H9 (cell line): ENCODE results near the gene CD1C. TPM values are rescaled to one million over a fixed set of nuclear protein-coding genes. Genes with fewer than 3 reads are reported as not detected.

Experiments
- DNase-seq: peaks from one replicate; pipeline ENCODE4 v3.0.0-alpha.2; 2017
- H2AFZ ChIP-seq: one replicate; pipeline ENCODE4 v1.6.1; 2013; ENCODE audit warnings: mild to moderate bottlenecking, low read length, control low read depth, moderate library complexity
- H2AK5ac ChIP-seq: 2 replicates; pipeline ENCODE4 v1.6.1; 2013; ENCODE audit warnings: low read length, control low read depth, mixed read lengths; ENCODE audit not compliant: insufficient read length
- H2BK120ac ChIP-seq: one replicate; pipeline ENCODE4 v1.6.1; 2013; ENCODE audit warnings: low read depth, mild to moderate bottlenecking, low read length, control low read depth, inconsistent platforms; ENCODE audit not compliant: poor library complexity, severe bottlenecking
- H2BK12ac ChIP-seq: 2 replicates; pipeline ENCODE4 v1.6.1; 2013; ENCODE audit warnings: low read length, control low read depth, mixed read lengths, low read depth; ENCODE audit not compliant: insufficient read length
- H2BK15ac ChIP-seq: 2 replicates; pipeline ENCODE4 v1.6.1; 2013; ENCODE audit warnings: low read depth, low read length, control low read depth
- H2BK20ac ChIP-seq: one replicate; pipeline ENCODE4 v1.6.1; 2013; ENCODE audit warnings: low read depth, mild to moderate bottlenecking, low read length, control low read depth, inconsistent platforms; ENCODE audit not compliant: poor library complexity, severe bottlenecking
- H2BK5ac ChIP-seq: 2 replicates; pipeline ENCODE4 v1.6.1; 2013; ENCODE audit warnings: low read length, control low read depth, mixed read lengths; ENCODE audit not compliant: insufficient read length
- H3K14ac ChIP-seq: 2 replicates; pipeline ENCODE4 v1.6.1; 2013; ENCODE audit warnings: low read length, control low read depth; ENCODE audit not compliant: insufficient read depth
- H3K18ac ChIP-seq: 2 replicates; pipeline ENCODE4 v1.6.1; 2013; ENCODE audit warnings: low read depth, mild to moderate bottlenecking, mixed read lengths, low read length, control low read depth; ENCODE audit not compliant: insufficient read length
- H3K23ac ChIP-seq: 2 replicates; pipeline ENCODE4 v1.6.1; 2013; ENCODE audit warnings: low read length, control low read depth, mixed read lengths, low read depth; ENCODE audit not compliant: insufficient read length
- H3K23me2 ChIP-seq: 2 replicates; pipeline ENCODE4 v1.6.1; 2013; ENCODE audit warnings: low read depth, mild to moderate bottlenecking, mixed read lengths, low read length, control low read depth; ENCODE audit not compliant: insufficient read length, poor library complexity, severe bottlenecking
- H3K27ac ChIP-seq: 2 replicates; pipeline ENCODE4 v1.5.1; 2013; ENCODE audit warnings: low read length, control low read depth, mixed read lengths, low read depth; ENCODE audit not compliant: insufficient read length
- H3K27me3 ChIP-seq: 2 replicates; pipeline ENCODE4 v1.6.1; 2013; ENCODE audit warnings: low read length, control low read depth, inconsistent platforms; ENCODE audit not compliant: insufficient read depth
- H3K4ac ChIP-seq: 2 replicates; pipeline ENCODE4 v1.6.1; 2013; ENCODE audit warnings: low read depth, mild to moderate bottlenecking, control low read depth, inconsistent platforms, low read length, moderate library complexity
- H3K4me1 ChIP-seq: 2 replicates; pipeline ENCODE4 v1.6.1; 2013; ENCODE audit warnings: low read length, control low read depth, inconsistent platforms; ENCODE audit not compliant: insufficient read depth
- H3K4me2 ChIP-seq: 2 replicates; pipeline ENCODE4 v1.6.1; 2013; ENCODE audit warnings: low read length, control low read depth, mixed read lengths; ENCODE audit not compliant: insufficient read length, insufficient read depth
- H3K56ac ChIP-seq: 2 replicates; pipeline ENCODE4 v1.6.1; 2013; ENCODE audit warnings: low read depth, mild to moderate bottlenecking, mixed read lengths, low read length, control low read depth; ENCODE audit not compliant: insufficient read length
- H3K79me1 ChIP-seq: 2 replicates; pipeline ENCODE4 v1.6.1; 2013; ENCODE audit warnings: low read depth, mild to moderate bottlenecking, moderate library complexity, low read length, control low read depth, inconsistent platforms; ENCODE audit not compliant: insufficient read depth, poor library complexity, severe bottlenecking
- H3K79me2 ChIP-seq: 2 replicates; pipeline ENCODE4 v1.6.1; 2013; ENCODE audit warnings: low read length, control low read depth, inconsistent platforms; ENCODE audit not compliant: insufficient read depth
- H3K9ac ChIP-seq: 2 replicates; pipeline ENCODE4 v1.6.1; 2013; ENCODE audit warnings: low read length, control low read depth, mixed read lengths; ENCODE audit not compliant: insufficient read length; ENCODE audit errors: extremely low read depth
- H3K9me3 ChIP-seq: one replicate; pipeline ENCODE4 v1.6.1; 2013; ENCODE audit warnings: low read depth, low read length, inconsistent platforms; ENCODE audit not compliant: control insufficient read depth
- H3T11ph ChIP-seq: one replicate; pipeline ENCODE4 v1.6.1; 2013; ENCODE audit warnings: mild to moderate bottlenecking, low read length, control low read depth, inconsistent platforms
- H4K20me1 ChIP-seq: one replicate; pipeline ENCODE4 v1.6.1; 2013; ENCODE audit not compliant: control insufficient read depth, insufficient read length, insufficient read depth
- H4K5ac ChIP-seq: 2 replicates; pipeline ENCODE4 v1.6.1; 2013; ENCODE audit warnings: low read depth, mild to moderate bottlenecking, mixed read lengths, low read length, control low read depth; ENCODE audit not compliant: insufficient read length
- H4K8ac ChIP-seq: replicated peaks from 2 replicates; pipeline ENCODE4 v1.6.1; 2013; ENCODE audit warnings: low read length, control low read depth, mixed read lengths, low read depth; ENCODE audit not compliant: insufficient read length
- H4K91ac ChIP-seq: 2 replicates; pipeline ENCODE4 v1.6.1; 2013; ENCODE audit warnings: low read depth, mild to moderate bottlenecking, moderate library complexity, mixed read lengths, low read length, control low read depth; ENCODE audit not compliant: insufficient read length
- H3K27ac Mint-ChIP-seq, 3 experiments: 2 replicates in 2 of 3; 3 replicates in 1 of 3; pipeline ENCODE4 v1.8.0; 2020 to 2021; ENCODE audit warnings: mixed read lengths in 3 of 3, mild to moderate bottlenecking in 1 of 3, moderate library complexity in 1 of 3
- H3K27me3 Mint-ChIP-seq: 2 replicates; pipeline ENCODE4 v1.8.0; 2021; ENCODE audit warnings: low read depth, mild to moderate bottlenecking, moderate library complexity, mixed read lengths
- H3K36me3 Mint-ChIP-seq, 3 experiments: 2 replicates in 2 of 3; 3 replicates in 1 of 3; pipeline ENCODE4 v1.8.0; 2020 to 2021; ENCODE audit warnings: low read depth in 3 of 3, mixed read lengths in 3 of 3; ENCODE audit not compliant: insufficient read depth in 1 of 3
- H3K4me1 Mint-ChIP-seq, 2 experiments: 2 replicates each; pipeline ENCODE4 v1.8.0; 2020; ENCODE audit warnings: mixed read lengths in 2 of 2
- H3K4me3 Mint-ChIP-seq, 2 experiments: 2 replicates in 1 of 2; 3 replicates in 1 of 2; pipeline ENCODE4 v1.8.0; 2020 to 2021; ENCODE audit warnings: mild to moderate bottlenecking in 2 of 2, mixed read lengths in 2 of 2, moderate library complexity in 1 of 2
- H3K9me3 Mint-ChIP-seq, 2 experiments: 2 replicates in 1 of 2; 3 replicates in 1 of 2; pipeline ENCODE4 v1.8.0; 2020; ENCODE audit warnings: mild to moderate bottlenecking in 2 of 2, mixed read lengths in 2 of 2, moderate library complexity in 1 of 2
- WGBS: extraction: QIAGEN DNeasy Blood & Tissue Kit; methylation state at CpG from one replicate; pipeline ENCODE4 v1.1.7; 2013; ENCODE audit warnings: missing lambda C conversion rate, low lambda C conversion rate, mixed read lengths; ENCODE audit not compliant: insufficient read length; ENCODE audit errors: extremely low coverage; 5-methylcytosine and 5-hydroxymethylcytosine counted together
- total RNA-seq: library from RNA; stranded (reverse); gene quantifications from 2 replicates; pipeline ENCODE4 v1.2.1, GENCODE V29; 2021
- TF ChIP-seq, protein P1 (sequence below): fragments of 200-600 bp; sonication (generic); conservative IDR thresholded peaks from 3 replicates; pipeline ENCODE4 v1.8.0; 2021; ENCODE audit warnings: antibody characterized with exemption, mild to moderate bottlenecking

CD1C gene
- total RNA-seq, 1 experiment from 2014 or later, result not detected

DNA sequence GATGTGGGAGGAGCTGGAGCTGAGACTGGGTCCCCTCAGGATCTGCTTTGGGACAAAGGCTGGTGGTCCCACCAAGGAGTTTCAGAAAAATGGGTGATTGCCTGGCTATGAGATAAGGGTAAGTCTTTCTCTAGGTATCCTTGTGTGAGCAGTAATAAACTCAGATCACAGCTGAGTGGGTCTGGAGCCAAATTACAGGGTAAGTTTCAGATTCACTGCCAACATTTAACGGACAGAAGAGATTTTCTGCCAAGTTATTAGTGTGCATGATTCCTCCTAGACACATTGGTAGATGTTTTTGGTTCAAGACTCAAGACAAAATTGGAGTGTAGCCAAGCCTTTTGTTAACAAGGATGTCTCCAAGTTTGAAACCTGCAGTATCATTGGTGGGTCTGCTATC lies 34.1 kb downstream of the CD1C start:
- no peak overlapping the region for H3T11ph ChIP-seq
- H2BK5ac ChIP-seq, result no peak overlapping the region
- no peak for DNase-seq
- no peak overlapping the region for H3K23ac ChIP-seq
- H3K9me3 ChIP-seq, result no peaks in the 10 kb centered on the region
- Mint-ChIP-seq H3K4me1 (no peaks in the 10 kb centered on the region), H3K27ac (no peak overlapping the region), H3K9me3 (peaks cover 6 to 8% of the 10 kb centered on the region in 2 experiments; a peak in 4 of 5 replicates), H3K27me3 (peaks cover 2% of the 10 kb centered on the region; the same call in 1 of the 2 replicates), H3K4me3 (no peak overlapping the region), H3K36me3 (peaks cover 4 to 7% (median 4%) of the 10 kb centered on the region in 3 experiments; a peak in 5 of 7 replicates)
- H3K4me1 ChIP-seq, result no peaks in the 10 kb centered on the region
- H4K5ac ChIP-seq, result no peak overlapping the region
- H3K18ac ChIP-seq, result no peak overlapping the region
- no peaks in the 10 kb centered on the region for H3K79me1 ChIP-seq
- H3K4ac ChIP-seq, result no peak overlapping the region
- H3K23me2 ChIP-seq, result no peaks in the 10 kb centered on the region
- H3K79me2 ChIP-seq, result no peaks in the 10 kb centered on the region
- H2BK20ac ChIP-seq, result no peak overlapping the region
- H3K27me3 ChIP-seq, result no peaks in the 10 kb centered on the region
- H2AK5ac ChIP-seq, result no peak overlapping the region
- H3K27ac ChIP-seq, result no peak overlapping the region
- H4K91ac ChIP-seq, result no peak overlapping the region
- no peak overlapping the region for H2BK120ac ChIP-seq
- no peak overlapping the region for H2BK15ac ChIP-seq
- TF ChIP-seq, protein P1, sequence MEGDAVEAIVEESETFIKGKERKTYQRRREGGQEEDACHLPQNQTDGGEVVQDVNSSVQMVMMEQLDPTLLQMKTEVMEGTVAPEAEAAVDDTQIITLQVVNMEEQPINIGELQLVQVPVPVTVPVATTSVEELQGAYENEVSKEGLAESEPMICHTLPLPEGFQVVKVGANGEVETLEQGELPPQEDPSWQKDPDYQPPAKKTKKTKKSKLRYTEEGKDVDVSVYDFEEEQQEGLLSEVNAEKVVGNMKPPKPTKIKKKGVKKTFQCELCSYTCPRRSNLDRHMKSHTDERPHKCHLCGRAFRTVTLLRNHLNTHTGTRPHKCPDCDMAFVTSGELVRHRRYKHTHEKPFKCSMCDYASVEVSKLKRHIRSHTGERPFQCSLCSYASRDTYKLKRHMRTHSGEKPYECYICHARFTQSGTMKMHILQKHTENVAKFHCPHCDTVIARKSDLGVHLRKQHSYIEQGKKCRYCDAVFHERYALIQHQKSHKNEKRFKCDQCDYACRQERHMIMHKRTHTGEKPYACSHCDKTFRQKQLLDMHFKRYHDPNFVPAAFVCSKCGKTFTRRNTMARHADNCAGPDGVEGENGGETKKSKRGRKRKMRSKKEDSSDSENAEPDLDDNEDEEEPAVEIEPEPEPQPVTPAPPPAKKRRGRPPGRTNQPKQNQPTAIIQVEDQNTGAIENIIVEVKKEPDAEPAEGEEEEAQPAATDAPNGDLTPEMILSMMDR, result no peak
- H3K9ac ChIP-seq, result no peak overlapping the region
- no peak overlapping the region for H3K14ac ChIP-seq
- H2AFZ ChIP-seq, result no peak overlapping the region
- H3K56ac ChIP-seq, result no peak overlapping the region
- no peak overlapping the region for H2BK12ac ChIP-seq
- no peaks in the 10 kb centered on the region for H4K20me1 ChIP-seq
- WGBS, result no CpG with 5 or more reads among the region's 1 CpG
- no peak overlapping the region for H4K8ac ChIP-seq
- H3K4me2 ChIP-seq, result no peak overlapping the region
